SK-N-SH (cell line): Measurements from ENCODE around the gene CUL7.

Source experiments
- EP300 ChIP-seq, 2 experiments: IDR thresholded peaks; 2 replicates each; pipeline versions ENCODE4 v1.4.0 to v1.6.1; 2012; ENCODE audit warnings: borderline replicate concordance in 1 of 2, low read depth in 1 of 2, low read length in 1 of 2
- TF ChIP-seq, protein P1 (sequence below): fragments of 200-600 bp; sonication (generic); IDR thresholded peaks from 2 replicates; pipeline ENCODE4 v1.6.1; 2017; ENCODE audit warnings: antibody characterized with exemption, mild to moderate bottlenecking, moderate library complexity
- TF ChIP-seq, protein P2 (sequence below): IDR thresholded peaks from 2 replicates; pipeline ENCODE4 v1.4.0; 2012; ENCODE audit warnings: low read depth

DNA sequence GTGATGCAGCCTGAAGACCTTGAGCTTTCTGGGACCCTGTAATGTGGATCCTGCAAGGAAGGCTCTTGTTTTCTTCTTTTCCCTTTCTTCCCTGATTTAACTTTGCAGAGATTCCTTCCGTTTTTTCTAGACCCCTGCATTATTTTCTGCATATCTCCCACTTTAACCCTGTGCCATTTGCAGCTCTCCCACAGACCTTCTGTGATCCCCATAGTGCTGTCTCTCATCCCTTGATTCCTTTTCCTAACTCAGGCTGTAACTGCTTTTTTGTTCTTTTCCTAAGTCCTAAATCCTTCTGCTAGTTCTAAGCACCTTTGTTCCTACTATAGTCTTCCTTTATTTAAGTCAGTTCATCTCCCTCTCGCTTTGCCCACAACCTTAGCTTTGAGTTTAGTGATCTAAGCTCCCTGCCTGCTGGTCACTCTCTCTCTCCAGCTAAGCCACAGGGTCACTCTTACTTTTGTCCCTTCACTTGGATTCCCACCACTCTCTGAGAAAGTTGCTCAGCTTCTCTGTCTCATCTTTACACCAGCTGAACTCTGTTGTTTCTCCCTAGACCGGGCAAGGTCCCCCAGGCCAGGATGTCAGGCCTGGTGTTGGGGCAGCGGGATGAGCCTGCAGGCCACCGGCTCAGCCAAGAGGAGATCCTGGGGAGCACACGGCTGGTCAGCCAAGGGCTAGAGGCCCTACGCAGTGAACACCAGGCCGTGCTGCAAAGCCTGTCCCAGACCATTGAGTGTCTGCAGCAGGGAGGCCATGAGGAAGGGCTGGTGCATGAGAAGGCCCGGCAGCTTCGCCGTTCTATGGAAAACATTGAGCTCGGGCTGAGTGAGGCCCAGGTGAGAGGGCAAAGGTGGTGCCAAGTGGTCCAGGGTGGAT lies 7.3 kb upstream of the CUL7 start:
- TF ChIP-seq, protein P1, sequence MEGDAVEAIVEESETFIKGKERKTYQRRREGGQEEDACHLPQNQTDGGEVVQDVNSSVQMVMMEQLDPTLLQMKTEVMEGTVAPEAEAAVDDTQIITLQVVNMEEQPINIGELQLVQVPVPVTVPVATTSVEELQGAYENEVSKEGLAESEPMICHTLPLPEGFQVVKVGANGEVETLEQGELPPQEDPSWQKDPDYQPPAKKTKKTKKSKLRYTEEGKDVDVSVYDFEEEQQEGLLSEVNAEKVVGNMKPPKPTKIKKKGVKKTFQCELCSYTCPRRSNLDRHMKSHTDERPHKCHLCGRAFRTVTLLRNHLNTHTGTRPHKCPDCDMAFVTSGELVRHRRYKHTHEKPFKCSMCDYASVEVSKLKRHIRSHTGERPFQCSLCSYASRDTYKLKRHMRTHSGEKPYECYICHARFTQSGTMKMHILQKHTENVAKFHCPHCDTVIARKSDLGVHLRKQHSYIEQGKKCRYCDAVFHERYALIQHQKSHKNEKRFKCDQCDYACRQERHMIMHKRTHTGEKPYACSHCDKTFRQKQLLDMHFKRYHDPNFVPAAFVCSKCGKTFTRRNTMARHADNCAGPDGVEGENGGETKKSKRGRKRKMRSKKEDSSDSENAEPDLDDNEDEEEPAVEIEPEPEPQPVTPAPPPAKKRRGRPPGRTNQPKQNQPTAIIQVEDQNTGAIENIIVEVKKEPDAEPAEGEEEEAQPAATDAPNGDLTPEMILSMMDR = no peak
- TF ChIP-seq, protein P2, sequence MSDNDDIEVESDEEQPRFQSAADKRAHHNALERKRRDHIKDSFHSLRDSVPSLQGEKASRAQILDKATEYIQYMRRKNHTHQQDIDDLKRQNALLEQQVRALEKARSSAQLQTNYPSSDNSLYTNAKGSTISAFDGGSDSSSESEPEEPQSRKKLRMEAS = no peak
- no peak for TF ChIP-seq EP300 (IDR thresholded peaks at IDR 0.05; ENCODE audit: borderline replicate concordance in 1 of 2, low read depth in 1 of 2, low read length in 1 of 2)
